Umbilical cord (tissue), 2 donors: ENCODE results near the gene TMEM250. TPM values are rescaled to one million over a fixed set of nuclear protein-coding genes. Genes with fewer than 3 reads are reported as not detected.

Source experiments
- DNase-seq: peaks from one replicate; pipeline ENCODE4 v3.0.0-alpha.2; 2015; ENCODE audit warnings: low spot score
- total RNA-seq: library from RNA; depleted of rRNA; stranded (reverse); fragments of >200 nt; gene quantifications from one replicate; pipeline ENCODE4 v1.2.3, GENCODE V29; 2014; ENCODE audit warnings: low replicate concordance; ENCODE audit not compliant: insufficient read depth

The TMEM250 gene
- total RNA-seq, 1 donor from 2014 or later: 54.4 TPM

DNA sequence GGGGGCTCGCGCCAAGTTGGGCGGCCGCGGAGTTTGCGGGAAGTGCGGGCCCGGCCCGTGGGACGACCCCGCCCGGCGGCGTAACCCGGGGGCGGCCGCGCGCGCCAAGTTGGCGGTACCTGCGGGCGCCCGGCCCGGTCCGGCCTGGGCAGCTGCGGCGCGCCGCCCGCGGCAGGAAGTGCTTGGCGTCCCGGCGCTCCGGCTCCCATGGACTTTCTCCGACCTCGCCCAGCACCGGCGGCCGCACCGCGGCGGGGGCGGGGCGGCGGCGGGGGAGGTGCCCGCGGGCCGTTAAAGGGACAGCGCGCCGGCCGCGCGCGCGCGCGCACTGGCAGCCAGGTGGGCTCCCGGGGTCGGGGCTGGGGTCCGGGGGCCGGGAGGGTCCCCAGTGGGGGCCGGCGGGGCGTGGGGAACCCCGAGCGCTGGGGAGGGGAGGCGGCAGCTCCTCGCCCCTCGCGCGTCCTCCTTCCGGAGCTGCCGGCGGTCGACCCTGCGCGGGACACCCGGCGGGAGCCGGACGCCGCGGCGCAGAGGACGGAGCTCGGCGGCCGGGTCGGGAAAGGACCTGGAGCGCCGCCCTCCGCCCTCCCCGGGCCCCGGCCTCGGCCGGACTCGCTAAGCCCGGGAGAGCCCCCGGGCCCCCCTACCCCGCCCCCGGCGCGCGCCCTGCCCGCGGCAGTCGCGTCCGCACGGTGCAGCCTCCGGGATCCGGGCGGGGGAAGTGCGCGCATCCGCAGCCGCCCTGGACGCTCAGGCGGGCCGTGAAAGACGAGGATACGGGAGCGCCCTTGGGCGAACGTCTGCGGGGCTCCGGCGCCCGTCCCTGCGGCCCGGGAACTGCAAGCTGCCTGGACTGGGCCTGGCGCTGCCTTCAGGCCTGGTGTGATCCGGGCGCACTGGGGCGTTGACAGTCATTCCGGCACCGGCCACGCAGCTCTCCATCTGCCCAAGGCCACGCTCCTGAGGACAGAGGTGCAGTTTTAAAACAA lies 23.3 kb downstream of the TMEM250 start, which contains the start of gene NACC2:
Gene NACC2, minus strand, starts transcription at position 220 of the 989 bp plus-strand sequence. CDS start 44,768 bp downstream, outside the sequence.
- DNase-seq: peak; percentile 55

DNA sequence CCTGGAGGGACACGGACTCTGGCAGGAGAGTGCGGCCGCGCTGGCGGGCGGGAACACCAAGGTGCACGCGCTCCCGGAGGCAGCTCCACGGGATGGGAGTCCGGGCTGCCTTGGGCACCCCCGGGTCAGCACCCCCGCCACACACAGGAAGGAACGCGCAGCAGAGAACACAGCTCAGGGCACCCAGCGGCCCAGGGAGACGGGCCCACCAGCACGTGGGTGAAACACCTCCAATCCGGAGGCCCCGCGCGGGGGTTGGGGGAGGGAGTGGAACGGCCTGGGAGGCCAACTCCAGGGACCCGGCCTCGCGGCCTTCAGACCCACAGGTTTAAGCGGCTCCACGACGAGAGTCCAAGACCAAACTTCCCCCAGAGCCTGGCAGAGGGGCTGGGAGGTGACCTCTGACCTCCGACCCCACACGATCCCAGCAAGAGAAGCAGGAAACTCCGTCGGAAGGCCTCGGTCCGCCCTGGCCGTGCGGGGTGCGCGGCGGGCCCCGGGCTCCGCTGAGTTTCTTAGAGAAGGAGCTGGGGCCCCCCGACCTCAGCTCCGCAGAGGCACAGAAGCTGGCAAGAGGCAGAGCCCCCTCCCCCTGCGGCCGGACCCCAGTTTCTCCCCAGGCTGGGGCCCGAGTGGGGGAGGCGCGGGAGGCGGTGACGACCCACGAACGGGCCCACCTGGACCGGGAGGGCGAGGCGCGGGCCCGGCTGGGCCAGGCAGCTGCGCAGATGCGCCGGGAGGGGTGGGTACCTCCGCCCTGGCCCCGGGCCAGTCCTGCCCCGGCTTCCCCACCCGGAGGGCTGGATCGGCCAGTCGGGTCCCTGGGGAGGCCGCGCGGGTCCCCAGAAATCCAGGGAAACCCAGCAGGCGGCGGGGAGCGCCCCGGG lies 24.4 kb downstream of the TMEM250 start:
- peak; percentile 66 for DNase-seq

DNA sequence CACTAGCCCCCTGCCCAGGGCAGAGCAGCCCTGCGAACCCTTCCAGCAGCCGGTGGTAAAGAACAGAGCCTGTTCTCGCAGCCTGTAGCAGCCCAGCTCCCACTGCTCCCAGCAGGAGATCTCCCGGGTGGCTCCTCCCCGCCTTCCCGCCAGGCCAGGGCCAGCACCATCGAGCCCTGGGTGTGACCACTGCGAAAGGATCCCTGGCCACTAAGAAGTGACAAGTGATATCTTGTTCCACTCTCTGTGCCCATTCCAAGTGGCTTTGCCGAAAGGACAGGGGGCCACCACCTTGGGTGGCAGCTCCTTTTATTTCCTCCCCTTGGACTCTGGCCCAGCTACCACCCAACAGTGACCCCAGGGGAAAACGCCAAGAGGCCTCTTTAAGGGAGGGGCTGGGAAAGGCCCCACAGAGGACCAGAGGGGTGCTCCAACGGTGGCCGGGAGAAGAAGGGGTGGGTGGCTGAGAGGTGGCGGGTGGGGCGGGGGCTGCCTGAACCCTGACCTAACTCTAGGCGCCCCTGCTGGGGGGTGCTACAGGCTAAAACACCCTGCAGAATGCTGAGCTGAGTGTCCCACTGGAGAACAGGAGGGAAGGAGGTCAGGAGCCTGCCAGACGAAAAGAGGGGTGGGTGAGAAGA lies 25.2 kb downstream of the TMEM250 start:
- no peak for DNase-seq

DNA sequence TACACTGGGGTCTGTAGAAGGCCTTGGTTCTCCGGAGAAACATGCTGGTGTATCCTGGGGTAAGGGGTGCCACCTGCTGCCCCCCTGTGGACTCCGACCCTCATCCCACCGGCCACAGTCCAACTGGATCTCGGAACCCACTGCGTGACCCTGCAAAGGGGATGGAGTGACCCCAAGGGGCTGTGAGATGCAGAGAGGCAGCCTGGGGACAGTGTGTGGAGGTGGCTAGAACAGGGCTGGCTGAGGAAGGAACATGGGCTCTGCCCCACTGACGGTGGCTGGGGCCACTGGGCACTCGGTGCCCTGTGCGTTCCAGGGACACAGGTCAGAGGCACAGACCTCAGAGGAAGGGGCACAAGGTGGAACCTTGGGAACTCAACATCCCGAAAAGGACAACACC lies 25.9 kb downstream of the TMEM250 start:
- DNase-seq: no peak

DNA sequence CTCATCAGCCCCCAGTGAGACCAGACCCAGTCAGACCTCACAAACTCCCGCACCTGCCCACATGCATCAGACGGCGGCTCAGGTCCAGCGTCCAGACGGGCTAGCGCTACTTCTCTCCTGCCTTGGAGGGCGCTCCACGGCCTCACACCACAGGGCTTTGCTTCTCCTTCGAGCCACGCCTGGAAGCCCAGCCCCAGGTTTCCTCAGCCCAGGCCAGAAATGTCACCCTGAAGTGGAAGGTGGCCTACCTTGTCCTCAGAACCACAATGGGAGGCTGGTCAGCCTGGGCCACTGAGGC lies 26.4 kb downstream of the TMEM250 start:
- DNase-seq: no peak

DNA sequence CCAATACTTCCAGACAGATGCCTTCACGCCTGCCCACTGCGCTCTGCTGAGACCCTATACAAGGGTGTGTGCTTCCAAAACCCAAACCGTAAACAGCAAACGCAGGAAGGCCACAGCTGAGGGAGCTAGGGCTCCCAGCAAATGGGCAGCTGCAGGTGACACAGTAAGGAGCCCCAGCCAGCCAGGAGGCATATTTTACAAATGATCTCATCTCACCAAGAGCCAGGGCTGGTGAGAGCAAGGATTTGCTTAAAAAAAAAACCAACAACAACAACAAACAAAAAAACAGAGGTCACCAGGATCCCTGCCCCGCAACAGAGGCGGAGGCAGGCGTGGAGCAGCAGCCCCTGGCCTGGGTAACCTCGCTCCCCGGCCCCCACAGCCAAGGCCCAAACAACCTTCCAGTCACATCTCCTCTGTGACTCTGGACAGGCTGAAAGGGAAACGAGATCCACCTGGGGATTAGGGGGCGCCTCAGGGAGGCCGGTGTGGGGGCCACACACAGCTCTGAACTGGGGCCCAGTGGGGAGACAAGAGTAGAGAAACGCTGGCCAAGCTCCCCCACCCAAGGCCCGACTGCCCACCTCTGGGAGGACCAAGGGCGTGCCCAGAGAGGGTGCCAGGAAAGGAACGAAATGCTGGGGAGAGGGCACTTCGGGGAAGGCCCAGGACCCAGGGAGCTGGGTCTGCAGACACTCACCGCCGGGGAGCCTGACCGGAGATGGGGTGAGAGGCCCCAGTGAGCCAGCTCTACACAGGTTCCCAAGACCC lies 26.9 kb downstream of the TMEM250 start:
- DNase-seq: no peak

DNA sequence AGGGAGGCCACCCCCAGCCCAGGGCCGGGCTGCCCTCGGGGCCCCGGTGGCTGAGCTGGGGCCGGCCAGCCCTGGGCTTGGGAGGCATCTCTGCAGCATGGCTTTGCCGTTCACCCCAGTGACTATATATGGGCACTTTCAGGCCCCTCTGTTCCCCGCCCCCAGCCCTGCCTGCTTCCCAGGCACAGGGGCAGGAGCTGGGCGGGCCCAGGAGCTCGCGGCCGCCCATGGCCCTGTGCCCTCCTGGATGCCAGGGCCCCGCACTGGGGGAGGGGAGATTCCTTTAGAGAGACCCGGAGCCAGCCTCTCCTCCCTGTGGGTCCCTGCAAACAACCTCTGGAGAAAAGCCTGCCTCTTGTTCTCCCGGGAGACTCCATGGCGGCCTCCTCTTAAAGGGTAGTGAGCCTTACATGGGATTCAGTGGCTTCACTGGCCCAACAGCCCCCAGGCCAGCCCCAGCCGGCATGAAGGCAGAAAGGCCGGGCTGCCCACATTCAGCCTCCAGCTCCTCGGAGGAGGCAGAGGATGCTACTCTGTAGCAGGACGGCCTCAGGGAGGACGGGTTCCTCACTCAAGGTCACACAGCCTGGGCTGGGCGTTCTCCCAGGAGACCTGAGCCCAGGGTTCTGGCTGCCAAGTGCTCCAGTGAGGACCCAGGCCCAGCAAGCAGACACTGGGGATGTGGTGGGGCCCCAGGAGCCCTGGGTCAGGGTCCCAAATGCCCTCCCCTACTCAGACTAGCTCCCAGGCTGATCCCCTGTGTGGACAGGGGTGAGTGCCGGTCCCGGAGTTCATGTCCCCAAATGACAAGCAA lies 27.7 kb downstream of the TMEM250 start:
- DNase-seq: peak; percentile 67

DNA sequence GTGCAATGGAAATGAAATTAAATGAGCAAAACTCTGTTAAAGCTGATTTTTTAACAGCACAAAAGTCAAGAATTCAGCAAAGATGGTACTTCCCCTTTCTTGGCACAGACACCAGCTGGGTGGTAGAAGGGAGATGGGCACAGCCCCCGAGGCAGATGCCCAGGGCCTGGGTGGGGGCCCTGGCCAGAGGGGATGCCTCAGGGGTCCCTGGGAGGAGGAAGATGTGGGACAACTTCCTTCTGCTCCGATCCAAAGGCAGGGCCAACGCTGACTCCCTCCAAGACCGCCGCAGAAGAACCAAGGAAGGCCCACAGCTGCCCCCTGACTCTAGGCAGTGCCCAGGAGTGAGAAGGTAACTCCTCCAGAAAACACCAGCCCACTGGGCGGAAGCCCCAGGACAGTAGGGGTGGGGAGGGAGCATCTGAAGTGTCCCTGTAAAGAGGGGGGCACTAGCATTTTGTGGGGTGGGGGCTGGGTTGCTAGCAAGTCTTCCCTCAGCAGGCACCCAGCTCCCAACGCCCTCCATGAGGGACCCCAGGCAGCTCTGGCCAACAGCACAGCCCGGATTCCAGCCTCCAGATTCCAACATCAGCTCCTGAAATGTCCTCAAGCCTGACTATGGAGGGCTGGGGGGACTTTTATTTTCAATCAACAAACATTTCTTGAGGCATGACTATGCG lies 28.5 kb downstream of the TMEM250 start:
- DNase-seq: no peak

DNA sequence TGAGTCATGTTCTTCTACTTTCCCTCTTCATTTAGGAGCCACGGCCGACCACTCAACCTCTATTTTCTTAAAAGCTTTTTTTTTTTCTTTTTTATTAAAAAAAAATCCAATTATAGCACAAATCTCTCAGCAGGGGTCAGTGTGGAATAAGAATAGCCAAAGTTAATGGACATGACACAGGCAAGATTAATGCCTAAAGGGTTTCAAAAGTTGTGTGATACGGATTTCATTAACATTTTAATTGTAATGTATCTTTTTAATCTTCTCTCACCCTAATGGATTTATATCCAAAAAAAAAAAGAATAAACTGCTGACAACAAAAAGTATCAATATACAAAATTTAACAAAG lies 29.0 kb downstream of the TMEM250 start:
- peak; percentile 56 for DNase-seq

DNA sequence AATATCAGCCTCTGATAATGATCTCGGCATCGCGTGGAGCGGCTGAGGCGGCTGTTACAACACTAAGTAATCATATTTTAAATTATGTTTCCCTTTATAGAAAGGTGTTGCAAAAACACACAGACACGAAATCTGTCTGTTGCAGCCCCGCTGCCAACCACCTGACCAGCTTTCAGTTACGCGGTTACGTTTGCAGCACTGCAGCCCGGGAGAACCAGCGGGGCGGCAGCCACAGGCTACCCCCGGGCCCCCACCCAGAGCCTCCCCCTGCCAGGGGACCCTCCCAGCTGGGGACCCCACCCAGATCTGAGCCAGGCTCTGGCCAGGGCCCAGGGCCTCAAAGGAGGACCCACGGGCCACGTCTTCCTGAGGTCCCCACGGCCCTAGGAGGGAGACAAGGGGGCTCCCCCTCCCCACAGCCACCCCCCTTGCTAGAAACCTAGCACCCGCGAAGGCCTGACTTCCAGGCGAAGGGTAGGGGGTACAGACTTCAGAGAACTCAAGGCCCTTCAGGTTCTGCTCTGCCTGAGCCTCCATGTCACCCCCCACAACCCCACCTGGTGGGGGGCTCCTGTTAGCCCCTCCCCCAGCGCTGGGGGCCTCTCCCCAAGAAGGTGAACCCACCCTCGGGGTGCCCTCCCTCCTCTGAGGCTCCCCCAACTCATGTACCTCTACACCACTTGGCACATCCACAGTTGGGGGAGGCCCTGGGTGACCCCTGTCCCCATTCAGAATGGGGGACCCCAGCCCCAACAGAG lies 29.6 kb downstream of the TMEM250 start:
- DNase-seq: no peak

DNA sequence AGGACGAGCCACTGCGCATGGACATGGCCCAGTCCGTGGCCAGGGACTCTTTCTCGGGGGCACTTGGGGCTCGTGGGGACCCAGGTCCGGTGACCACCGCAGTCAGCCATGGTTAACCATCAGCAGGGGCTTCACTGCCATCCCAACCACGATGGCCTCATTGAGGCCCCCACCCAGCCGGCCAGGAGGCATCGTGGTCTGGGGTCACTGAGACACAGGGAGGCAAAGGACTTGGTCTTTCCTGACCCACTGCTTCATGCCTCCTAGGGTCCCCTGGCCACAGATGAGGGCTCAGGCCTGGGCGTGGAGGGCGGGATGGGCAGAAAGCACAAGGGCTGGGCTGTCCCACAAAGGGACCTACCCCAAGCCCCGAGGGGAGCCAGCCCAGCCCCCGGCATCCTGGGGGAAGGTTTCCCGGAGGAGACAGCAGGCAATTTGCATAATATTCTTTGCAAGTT lies 30.2 kb downstream of the TMEM250 start:
- DNase-seq: no peak

DNA sequence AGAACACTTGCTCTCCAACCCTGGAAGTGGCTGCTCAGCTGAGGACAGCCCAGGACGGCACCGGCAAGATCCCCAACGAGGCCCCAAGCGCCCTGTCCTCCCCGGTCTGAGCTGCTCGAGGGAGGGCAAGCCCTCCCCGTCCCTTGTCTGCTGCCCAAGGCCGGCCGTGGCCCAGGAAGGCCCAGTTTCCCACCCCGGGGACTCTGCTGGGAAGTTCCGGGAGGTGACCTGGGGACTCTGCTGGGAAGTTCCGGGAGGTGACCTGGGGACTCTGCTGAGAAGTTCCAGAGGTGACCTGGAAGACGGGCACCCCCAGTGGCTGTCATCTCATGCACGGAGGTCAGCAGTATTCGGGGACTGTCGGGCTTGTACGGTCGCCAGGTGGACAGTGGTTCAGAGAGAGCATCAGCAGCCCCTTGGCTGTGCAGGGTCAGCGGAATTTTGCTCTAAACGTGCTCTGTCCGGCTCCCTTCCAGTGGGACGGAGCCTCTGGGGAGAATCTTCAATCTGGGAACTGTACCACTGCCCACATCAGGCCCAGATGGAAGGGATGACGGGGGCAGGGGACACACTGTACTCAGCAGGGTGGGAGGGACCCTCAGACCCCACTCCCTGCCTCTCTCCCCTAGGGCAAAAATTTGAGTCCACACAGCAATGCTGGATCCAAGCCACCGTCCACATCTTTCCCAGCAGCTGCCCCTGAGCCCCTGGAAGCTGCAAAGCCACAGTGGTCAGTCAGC lies 30.8 kb downstream of the TMEM250 start:
- no peak for DNase-seq

DNA sequence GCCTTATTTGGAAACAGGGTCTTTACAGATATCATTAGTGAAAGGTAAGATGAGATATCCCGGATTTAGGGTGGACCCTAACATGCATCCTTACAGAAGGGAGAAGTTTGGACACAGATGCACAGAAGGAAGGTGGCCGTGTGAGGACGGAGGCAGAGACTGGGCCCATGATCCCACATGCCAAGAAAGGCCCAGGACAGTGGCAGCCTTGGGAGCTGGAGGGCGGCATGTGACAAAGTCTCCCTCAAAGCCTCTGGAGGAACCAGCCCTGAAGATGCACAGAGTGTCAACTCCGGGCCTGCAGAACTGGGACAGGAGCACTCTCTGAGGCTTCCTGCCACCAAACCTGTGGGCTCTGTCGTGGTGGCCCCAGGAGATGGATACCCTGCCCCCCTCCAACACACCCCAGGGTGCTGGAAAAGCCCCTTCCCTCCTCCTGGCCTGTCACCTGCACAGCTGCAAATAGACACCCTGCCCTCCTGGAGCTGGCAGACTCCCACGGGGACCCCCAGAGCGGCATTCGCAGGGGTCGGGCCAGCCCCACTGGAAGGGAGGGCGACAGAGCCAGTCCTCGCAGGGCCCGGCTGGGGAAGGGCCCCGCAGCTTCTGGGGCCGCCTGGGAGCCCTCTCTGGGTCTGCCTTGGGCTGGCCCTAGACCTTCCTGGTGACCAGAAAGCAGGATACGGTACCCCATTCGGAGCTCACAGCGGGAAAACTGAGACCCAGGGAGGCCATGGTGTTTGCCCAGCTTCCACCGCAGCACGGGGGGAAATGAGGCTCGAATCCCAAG lies 31.5 kb downstream of the TMEM250 start:
- no peak for DNase-seq

DNA sequence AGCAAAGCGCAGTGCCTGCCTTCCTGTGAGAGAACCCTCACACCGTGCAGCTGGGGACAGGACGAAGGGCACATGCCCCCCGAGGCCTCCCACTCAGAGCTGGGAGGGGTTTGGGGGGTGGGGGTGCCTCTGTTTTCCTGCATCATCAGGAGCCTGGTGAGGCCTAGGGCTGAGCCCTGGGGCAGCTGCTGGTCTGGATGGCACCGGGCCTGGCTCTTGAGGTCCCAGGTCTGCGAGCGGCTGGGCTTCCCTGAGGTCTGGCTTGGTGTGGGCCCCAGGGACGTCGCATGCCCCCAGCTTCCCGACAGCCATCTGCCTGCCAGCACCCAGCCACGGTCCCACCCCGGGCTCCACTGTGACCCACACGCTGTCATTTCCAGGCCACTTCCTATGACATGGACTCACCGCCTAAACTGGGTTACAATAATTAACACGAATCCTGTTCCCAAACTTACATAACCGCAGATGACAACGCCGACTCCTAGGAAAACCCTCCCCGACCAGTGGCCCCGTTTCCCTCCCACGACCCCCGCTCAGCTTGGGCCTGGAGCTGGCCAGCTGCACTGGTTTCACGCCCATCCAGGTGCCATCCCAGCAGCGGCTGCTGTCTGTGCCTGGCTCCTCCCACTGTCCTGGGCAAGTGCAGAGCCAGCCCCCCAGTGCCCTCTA lies 32.3 kb downstream of the TMEM250 start:
- no peak for DNase-seq

DNA sequence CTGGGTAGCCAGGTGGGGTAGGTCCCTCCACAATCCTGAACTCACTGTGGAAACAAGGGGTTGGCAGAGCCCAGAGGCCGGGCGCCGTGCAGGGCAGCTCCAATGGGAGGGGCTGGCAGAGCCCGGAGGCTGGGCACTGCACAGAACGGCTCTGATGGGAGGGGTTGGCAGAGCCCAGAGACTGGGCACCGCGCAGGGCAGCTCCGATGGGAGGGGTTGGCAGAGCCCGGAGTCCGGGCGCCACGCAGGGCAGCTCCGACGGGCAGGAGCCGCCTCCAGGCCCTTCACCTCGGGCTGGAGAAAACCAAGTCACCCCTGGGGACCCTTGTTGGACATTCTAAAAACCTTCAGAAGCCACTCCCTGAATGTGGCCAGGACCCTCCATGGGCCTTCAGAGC lies 32.9 kb downstream of the TMEM250 start:
- DNase-seq: no peak

DNA sequence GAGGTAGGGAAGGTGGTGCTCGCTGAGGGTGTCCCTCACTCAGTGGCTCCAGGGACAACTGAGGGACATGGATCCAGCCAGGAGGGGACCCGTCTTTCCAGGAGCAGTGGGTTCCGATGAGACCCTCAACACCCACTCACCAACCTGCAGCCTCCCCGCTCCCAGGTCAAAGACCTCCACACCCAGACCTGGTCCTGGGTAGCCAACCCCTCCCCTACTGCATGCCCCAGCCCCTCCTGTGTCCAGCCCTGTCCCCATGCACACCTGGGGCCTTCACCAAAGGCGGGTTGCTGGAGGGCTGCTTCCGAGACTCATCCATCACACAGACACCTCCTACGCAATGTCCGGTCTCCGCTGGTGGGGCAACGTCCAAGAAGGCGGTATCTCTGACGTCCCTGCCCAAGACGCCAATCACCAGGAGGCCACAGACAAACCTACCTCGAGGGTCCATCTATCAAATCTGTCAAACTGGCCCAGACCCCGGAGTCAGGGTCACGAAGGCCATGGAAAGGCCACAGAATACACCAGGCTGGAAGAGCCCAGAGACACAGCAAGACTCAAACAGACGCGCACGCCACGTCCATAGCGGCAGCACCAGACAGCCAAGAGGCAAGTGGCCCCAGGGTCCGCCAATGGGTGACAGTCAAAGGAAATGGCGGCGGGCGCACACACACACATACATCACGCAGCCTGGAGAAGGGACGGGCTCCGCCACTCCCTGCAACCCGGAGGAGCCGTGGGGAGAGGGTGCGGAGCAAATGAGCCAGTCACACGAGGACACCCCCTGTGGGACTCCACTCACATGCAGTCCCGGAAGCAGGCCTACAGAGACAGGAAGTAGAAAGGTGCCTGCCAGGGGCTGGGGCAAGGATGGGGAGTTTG lies 34.4 kb downstream of the TMEM250 start:
- no peak for DNase-seq
